MCF 10A (cell line): ENCODE data around the gene ST3GAL3. TPM values are rescaled to one million over a fixed set of nuclear protein-coding genes. Genes with fewer than 3 reads are reported as not detected.

Source experiments
- BruUV-seq: library from RNA; stranded (reverse); fragments of 400-500 nt; replicated peaks from 2 replicates; lab custom pipeline; 2021; lab: Mats Ljungman, UMichigan
- CTCF ChIA-PET: fragments of 300-600 bp; sonication (Branson Sonifier 250); formaldehyde crosslinking; extraction: SDS; loops from one replicate; lab custom pipeline; 2021; ENCODE audit warnings: antibody characterized with exemption, inconsistent platforms; lab: Yijun Ruan, JAX
- POLR2A ChIA-PET: fragments of 300-600, 350-650 bp; sonication (Branson Sonifier 250); formaldehyde crosslinking; extraction: SDS; loops from one replicate; lab custom pipeline; 2020; ENCODE audit warnings: antibody characterized with exemption, inconsistent platforms; lab: Yijun Ruan, JAX
- DNase-seq: peaks from one replicate; pipeline ENCODE4 v3.0.0-alpha.2; 2018; ENCODE audit not compliant: unreplicated experiment
- H3K27ac Mint-ChIP-seq: one replicate; pipeline ENCODE4 v1.8.0; 2022; ENCODE audit warnings: mild to moderate bottlenecking, low read depth, mixed read lengths; ENCODE audit not compliant: unreplicated experiment
- H3K27me3 Mint-ChIP-seq: one replicate; pipeline ENCODE4 v1.8.0; 2022; ENCODE audit warnings: mixed read lengths; ENCODE audit not compliant: insufficient read depth, unreplicated experiment
- H3K36me3 Mint-ChIP-seq: one replicate; pipeline ENCODE4 v1.8.0; 2022; ENCODE audit warnings: mild to moderate bottlenecking, moderate library complexity, mixed read lengths; ENCODE audit not compliant: insufficient read depth, unreplicated experiment
- H3K4me1 Mint-ChIP-seq: one replicate; pipeline ENCODE4 v1.8.0; 2022; ENCODE audit warnings: mixed read lengths; ENCODE audit not compliant: insufficient read depth, unreplicated experiment
- H3K4me3 Mint-ChIP-seq: one replicate; pipeline ENCODE4 v1.8.0; 2022; ENCODE audit warnings: mild to moderate bottlenecking, moderate library complexity, mixed read lengths; ENCODE audit not compliant: unreplicated experiment
- H3K9me3 Mint-ChIP-seq: one replicate; pipeline ENCODE4 v1.8.0; 2022; ENCODE audit warnings: mixed read lengths; ENCODE audit not compliant: unreplicated experiment
- intact Hi-C: fragments of 100-400 bp; cut with micrococcal nuclease; formaldehyde crosslinking; loops from 2 replicates; pipeline ENCODE4 v1.14.1; 2022
- total RNA-seq: library from RNA; stranded (reverse); gene quantifications from 2 replicates; pipeline ENCODE4 v1.2.3, GENCODE V29; 2022
- TF ChIP-seq, protein P1 (sequence below): fragments of 200-600 bp; IDR thresholded peaks from one replicate; pipeline ENCODE4 v1.8.0; 2022; ENCODE audit warnings: antibody characterized with exemption, mild to moderate bottlenecking; ENCODE audit not compliant: unreplicated experiment

Gene ST3GAL3
- total RNA-seq, 1 experiment from 2014 or later, result 24.2 TPM

DNA sequence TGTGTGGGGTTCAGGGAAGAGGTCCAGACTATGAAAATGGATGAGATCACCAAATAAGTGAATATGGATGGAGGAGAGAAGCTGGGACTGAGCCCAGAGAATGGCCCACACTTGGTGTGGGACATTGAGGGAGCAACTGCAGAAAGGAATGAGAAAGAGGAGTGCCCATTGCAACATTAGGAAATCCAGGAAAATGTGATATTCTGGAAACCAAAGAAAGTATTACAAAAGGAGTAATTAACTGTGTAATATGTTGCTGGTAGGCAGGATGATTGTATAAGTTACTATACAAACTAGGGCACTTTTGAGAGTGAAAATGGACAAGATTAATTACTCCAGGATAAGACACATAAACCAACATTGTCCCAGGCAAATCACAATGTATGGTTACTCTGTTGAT, 166.5 kb downstream of the ST3GAL3 start:
- TF ChIP-seq, protein P1, sequence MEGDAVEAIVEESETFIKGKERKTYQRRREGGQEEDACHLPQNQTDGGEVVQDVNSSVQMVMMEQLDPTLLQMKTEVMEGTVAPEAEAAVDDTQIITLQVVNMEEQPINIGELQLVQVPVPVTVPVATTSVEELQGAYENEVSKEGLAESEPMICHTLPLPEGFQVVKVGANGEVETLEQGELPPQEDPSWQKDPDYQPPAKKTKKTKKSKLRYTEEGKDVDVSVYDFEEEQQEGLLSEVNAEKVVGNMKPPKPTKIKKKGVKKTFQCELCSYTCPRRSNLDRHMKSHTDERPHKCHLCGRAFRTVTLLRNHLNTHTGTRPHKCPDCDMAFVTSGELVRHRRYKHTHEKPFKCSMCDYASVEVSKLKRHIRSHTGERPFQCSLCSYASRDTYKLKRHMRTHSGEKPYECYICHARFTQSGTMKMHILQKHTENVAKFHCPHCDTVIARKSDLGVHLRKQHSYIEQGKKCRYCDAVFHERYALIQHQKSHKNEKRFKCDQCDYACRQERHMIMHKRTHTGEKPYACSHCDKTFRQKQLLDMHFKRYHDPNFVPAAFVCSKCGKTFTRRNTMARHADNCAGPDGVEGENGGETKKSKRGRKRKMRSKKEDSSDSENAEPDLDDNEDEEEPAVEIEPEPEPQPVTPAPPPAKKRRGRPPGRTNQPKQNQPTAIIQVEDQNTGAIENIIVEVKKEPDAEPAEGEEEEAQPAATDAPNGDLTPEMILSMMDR, result no peak
- intact Hi-C loops, result no loop called here
- no peaks in the 10 kb centered on the region for H3K36me3 Mint-ChIP-seq
- no peak for DNase-seq
- no peak overlapping the region for H3K4me3 Mint-ChIP-seq
- H3K4me1 Mint-ChIP-seq, result peaks cover 5% of the 10 kb centered on the region
- no peaks in the 10 kb centered on the region for H3K9me3 Mint-ChIP-seq
- no peak overlapping the region for H3K27ac Mint-ChIP-seq
- CTCF ChIA-PET, result no interaction called here
- no peaks in the 10 kb centered on the region for H3K27me3 Mint-ChIP-seq
- no TSS peak for BruUV-seq
- POLR2A ChIA-PET, result no interaction called here

DNA sequence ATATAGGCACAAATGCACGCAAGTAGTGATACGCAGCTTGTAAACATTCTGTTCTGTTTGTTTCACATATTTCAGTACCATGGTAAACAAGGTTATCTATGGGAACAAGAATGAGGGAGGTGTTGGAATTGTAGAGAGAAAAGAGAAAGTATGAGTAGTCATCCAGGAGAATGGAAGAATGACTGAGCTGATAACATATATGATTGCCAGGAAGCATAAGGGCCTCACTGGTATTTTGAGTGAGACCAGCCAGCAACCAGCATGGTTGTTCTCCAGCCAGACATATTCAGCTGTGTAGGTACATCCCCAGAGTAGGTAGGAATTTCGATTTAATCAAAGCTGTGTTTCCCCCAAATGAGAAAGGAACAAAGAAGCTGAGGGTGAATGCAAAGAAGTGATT, 167.4 kb downstream of the ST3GAL3 start:
- H3K36me3 Mint-ChIP-seq, result no peaks in the 10 kb centered on the region
- TF ChIP-seq, protein P1, result no peak
- no peak overlapping the region for H3K27ac Mint-ChIP-seq
- H3K4me1 Mint-ChIP-seq, result peaks cover 5% of the 10 kb centered on the region
- H3K9me3 Mint-ChIP-seq, result no peaks in the 10 kb centered on the region
- H3K27me3 Mint-ChIP-seq, result no peaks in the 10 kb centered on the region
- ChIA-PET POLR2A (interaction anchor here (0.7 kb wide), 1 partner anchor 38 kb away, joined by 3 read pairs; no protein-coding TSS in a partner anchor), CTCF (interaction anchor here (0.7 to 1.4 kb wide), 3 partner anchors 60 to 173 kb away, joined by 3 read pairs; no protein-coding TSS in a partner anchor)
- DNase-seq, result no peak
- no TSS peak for BruUV-seq
- H3K4me3 Mint-ChIP-seq, result no peak overlapping the region
- intact Hi-C loops, result no loop called here

DNA sequence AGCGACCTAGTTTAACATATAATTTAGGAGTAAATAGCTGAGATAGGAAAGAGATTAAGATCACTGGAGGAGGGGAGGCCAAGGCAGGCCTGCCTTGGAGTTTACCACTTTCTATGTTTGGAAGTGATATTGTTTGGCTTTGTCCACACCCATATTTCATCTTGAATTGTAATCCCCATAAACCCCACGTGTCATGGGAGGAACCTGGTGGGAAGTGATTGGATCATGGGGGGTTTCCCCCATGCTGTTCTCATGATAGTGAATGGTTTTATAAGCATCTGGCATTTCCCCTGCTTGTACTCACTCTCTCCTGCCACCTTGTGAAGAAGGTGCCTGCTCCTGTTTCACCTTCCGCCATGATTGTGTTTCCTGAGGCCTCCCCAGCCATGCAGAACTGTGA, 168.0 kb downstream of the ST3GAL3 start:
- no peaks in the 10 kb centered on the region for H3K27me3 Mint-ChIP-seq
- no peaks in the 10 kb centered on the region for H3K9me3 Mint-ChIP-seq
- intact Hi-C loops, result no loop called here
- H3K36me3 Mint-ChIP-seq, result no peaks in the 10 kb centered on the region
- no peak overlapping the region for H3K27ac Mint-ChIP-seq
- no TSS peak for BruUV-seq
- POLR2A ChIA-PET, result interaction anchor here (0.9 kb wide), 1 partner anchor 40 kb away, joined by 3 read pairs; no protein-coding TSS in a partner anchor
- H3K4me3 Mint-ChIP-seq, result no peak overlapping the region
- CTCF ChIA-PET, result interaction anchor here (1.2 to 1.4 kb wide), 2 partner anchors 60 to 172 kb away, joined by 3 read pairs; no protein-coding TSS in a partner anchor
- H3K4me1 Mint-ChIP-seq, result peaks cover 5% of the 10 kb centered on the region
- TF ChIP-seq, protein P1, result no peak
- no peak for DNase-seq

GRCh38 chr1:43877101-43877500, 169.8 kb downstream of the ST3GAL3 start:
- POLR2A ChIA-PET, result no interaction called here
- CTCF ChIA-PET, result interaction anchor here (0.8 to 1.0 kb wide), 2 partner anchors 34 to 58 kb away, joined by 3 to 8 read pairs; no protein-coding TSS in a partner anchor
- H3K9me3 Mint-ChIP-seq, result no peaks in the 10 kb centered on the region
- no TSS peak for BruUV-seq
- no peak for DNase-seq
- H3K27ac Mint-ChIP-seq, result no peak overlapping the region
- no peaks in the 10 kb centered on the region for H3K36me3 Mint-ChIP-seq
- H3K27me3 Mint-ChIP-seq, result no peaks in the 10 kb centered on the region
- no peaks in the 10 kb centered on the region for H3K4me1 Mint-ChIP-seq
- no peak overlapping the region for H3K4me3 Mint-ChIP-seq
- intact Hi-C loops, result no loop called here
- TF ChIP-seq, protein P1, result no peak
